ENCODE measurements around the gene GSTO2.

GSTO2 gene

DNA sequence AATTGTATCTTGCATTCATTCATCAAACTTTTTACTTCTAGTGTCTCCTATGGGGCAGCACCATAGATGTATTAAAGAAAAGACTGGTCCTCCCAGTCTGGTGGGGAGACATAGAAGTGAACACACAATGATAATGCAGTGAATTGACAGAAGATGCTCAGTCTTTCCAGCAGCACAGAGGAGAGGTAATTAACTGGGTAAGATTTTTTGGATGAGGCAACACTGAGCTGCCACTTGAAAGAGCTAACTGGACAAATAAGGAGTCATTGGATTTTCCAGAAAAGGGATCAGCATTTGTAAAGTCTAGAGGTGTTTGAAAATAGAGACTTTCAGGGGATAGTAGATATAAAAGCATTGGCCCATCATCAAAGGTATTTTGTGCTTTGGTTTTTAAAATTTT lies 76.5 kb downstream of the GSTO2 start:
- in situ Hi-C loops (cut with MboI; ENCODE audit: low sequenced_read_pairs, unreplicated experiment), result loop anchor here (5.0 kb wide), 1 partner anchor 43 kb away; no protein-coding TSS in a partner anchor
- DNase-seq (ENCODE audit: low spot score), result no peak
- no peak for TF ChIP-seq CTCF (IDR thresholded peaks at IDR 0.05; ENCODE audit: borderline replicate concordance, control extremely low read depth, extremely low read depth, insufficient read depth, missing control alignments)

DNA sequence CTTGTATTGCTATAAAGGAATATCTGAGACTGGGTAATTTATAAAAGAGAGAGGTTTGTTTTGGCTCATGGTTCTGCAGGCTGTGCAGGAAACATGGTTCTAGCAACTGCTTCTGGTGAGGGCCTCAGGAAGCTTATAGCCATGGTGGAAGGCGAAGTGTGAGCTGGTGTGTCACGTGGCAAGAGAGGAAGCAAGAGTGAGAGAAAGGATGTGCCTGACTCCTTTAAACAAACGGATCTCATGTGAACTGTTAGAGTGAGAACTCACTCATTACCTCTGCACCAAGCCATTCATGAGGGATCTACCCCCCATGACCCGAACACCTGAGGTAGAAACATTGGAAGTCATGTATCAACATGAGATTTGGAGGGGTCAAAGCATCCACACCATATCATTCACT lies 77.0 kb downstream of the GSTO2 start:
- TF ChIP-seq CTCF (IDR thresholded peaks at IDR 0.05; ENCODE audit: borderline replicate concordance, control extremely low read depth, extremely low read depth, insufficient read depth, missing control alignments), result no peak
- in situ Hi-C loops (cut with MboI; ENCODE audit: low sequenced_read_pairs, unreplicated experiment), result loop anchor here (5.0 kb wide), 1 partner anchor 44 kb away; no protein-coding TSS in a partner anchor
- DNase-seq (ENCODE audit: low spot score), result no peak

DNA sequence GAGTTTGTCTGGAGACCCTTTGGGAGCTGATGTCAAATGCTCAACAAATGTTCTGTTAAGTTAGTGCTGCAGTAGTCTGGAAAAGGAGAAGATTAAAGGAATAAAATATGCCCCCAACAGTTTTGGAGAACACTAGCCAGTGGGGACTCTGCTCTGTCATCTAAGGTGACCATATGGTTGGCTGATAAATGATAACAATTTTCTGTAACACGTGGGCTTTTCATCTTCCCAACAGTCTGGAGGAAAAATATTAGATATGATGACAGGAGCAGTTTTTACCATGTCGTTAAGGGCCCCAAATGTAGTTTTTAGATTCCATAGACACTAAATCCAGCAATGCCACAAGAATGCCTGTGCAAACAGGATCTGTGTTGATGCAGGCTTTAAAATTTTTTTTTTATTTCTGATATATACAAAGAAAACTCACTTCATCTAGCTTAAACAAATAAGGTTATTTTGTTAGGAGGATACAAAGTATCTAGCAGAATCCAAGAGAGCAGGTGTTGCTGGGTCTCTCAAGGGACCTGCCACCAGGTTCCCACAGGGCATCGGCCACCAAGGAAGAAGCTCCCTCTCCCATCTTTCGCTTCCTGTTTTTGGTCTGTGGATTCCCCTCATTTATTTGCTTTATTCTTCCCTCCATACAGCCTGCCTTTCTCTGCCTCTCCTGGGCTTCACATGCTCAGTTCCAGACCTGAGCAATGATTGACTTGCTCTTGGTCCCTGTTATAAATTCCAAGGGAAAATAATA lies 78.5 kb downstream of the GSTO2 start:
- DNase-seq (ENCODE audit: low spot score), result no peak
- no peak for TF ChIP-seq CTCF (IDR thresholded peaks at IDR 0.05; ENCODE audit: borderline replicate concordance, control extremely low read depth, extremely low read depth, insufficient read depth, missing control alignments)
- in situ Hi-C loops (cut with MboI; ENCODE audit: low sequenced_read_pairs, unreplicated experiment), result loop anchor here (5.0 kb wide), 1 partner anchor 45 kb away; no protein-coding TSS in a partner anchor

GRCh38 chr10:104348601-104349000 lies 79.6 kb downstream of the GSTO2 start:
- in situ Hi-C loops (cut with MboI; ENCODE audit: low sequenced_read_pairs, unreplicated experiment), result loop anchor here (5.0 kb wide), 1 partner anchor 46 kb away; no protein-coding TSS in a partner anchor
- DNase-seq (ENCODE audit: low spot score), result no peak
- TF ChIP-seq CTCF (IDR thresholded peaks at IDR 0.05; ENCODE audit: borderline replicate concordance, control extremely low read depth, extremely low read depth, insufficient read depth, missing control alignments), result no peak

DNA sequence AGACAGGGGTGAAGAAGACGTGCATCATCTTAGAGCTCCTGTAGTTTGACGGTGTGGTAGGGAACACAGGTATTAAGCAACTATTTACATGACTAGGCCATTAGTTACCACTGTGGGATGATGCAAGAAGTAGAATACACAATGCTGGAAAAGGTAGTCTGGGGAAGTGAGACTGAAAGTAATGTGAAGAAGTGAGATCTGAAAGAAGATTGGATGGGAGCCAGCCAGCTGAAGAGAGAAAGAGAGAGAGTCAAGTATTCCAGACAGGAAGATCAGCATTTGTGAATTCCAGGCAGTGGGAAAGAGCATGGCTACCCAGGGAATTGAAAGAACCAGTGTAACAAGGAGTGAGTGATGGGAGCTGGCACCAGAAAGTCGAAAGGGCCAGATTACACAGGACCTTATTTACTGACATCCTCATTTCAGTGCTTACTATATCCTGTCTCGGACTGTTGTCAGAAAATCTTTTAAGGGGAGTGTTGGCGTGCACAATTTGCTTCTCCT lies 80.7 kb downstream of the GSTO2 start:
- peak; percentile 33 for DNase-seq (ENCODE audit: low spot score)
- no peak for TF ChIP-seq CTCF (IDR thresholded peaks at IDR 0.05; ENCODE audit: borderline replicate concordance, control extremely low read depth, extremely low read depth, insufficient read depth, missing control alignments)
- in situ Hi-C loops (cut with MboI; ENCODE audit: low sequenced_read_pairs, unreplicated experiment), result loop anchor here (5.0 kb wide), 1 partner anchor 47 kb away; no protein-coding TSS in a partner anchor

GRCh38 chr10:104350127-104350635 lies 81.2 kb downstream of the GSTO2 start:
- in situ Hi-C loops (cut with MboI; ENCODE audit: low sequenced_read_pairs, unreplicated experiment), result no loop called here
- TF ChIP-seq CTCF (IDR thresholded peaks at IDR 0.05; ENCODE audit: borderline replicate concordance, control extremely low read depth, extremely low read depth, insufficient read depth, missing control alignments), result peak; percentile 31
- DNase-seq (ENCODE audit: low spot score), result peak; percentile 50

All from GM13976 (cell line).